Smooth muscle cell (in vitro differentiated cells): ENCODE data around the gene PARD6G. TPM values are rescaled to one million over a fixed set of nuclear protein-coding genes. Genes with fewer than 3 reads are reported as not detected.
A peak's percentile ranks its signal among the peaks of the same experiment; 100 is the strongest.
"Not testable (repeated sequence)": the region's sequence is repeated elsewhere in the genome, so short reads cannot be mapped to it uniquely, and the experiment has no call there.

Experiments
- DNase-seq: peaks from one replicate; lab custom pipeline; 2025; ENCODE audit not compliant: unreplicated experiment; lab: John Stamatoyannopoulos, UW
- H2AFZ ChIP-seq: fragments of 200-600 bp; sonication (generic); 2 replicates; pipeline ENCODE4 v1.6.0; 2016; ENCODE audit warnings: antibody characterized with exemption, low read depth, mild to moderate bottlenecking
- H3F3A ChIP-seq: fragments of 200-600 bp; sonication (generic); 2 replicates; pipeline ENCODE4 v1.6.0; 2017; ENCODE audit warnings: antibody characterized with exemption, low read depth
- H3K27ac ChIP-seq: fragments of 200-600 bp; sonication (generic); 2 replicates; pipeline ENCODE4 v1.5.1; 2016; ENCODE audit warnings: low read depth, mild to moderate bottlenecking
- H3K27me3 ChIP-seq: fragments of 200-600 bp; sonication (generic); 2 replicates; pipeline ENCODE4 v1.6.1; 2016; ENCODE audit warnings: low read depth, mild to moderate bottlenecking
- H3K36me3 ChIP-seq: fragments of 200-600 bp; sonication (generic); 2 replicates; pipeline ENCODE4 v1.5.1; 2016; ENCODE audit warnings: low read depth
- H3K4me1 ChIP-seq: fragments of 200-600 bp; sonication (generic); 2 replicates; pipeline ENCODE4 v1.5.1; 2016; ENCODE audit warnings: low read depth
- H3K4me2 ChIP-seq: fragments of 200-600 bp; sonication (generic); 2 replicates; pipeline ENCODE4 v1.6.0; 2016; ENCODE audit warnings: mild to moderate bottlenecking
- H3K4me3 ChIP-seq: fragments of 200-600 bp; sonication (generic); 2 replicates; pipeline ENCODE4 v1.5.1; 2016; ENCODE audit warnings: mild to moderate bottlenecking
- H3K79me2 ChIP-seq: fragments of 200-600 bp; sonication (generic); 2 replicates; pipeline ENCODE4 v1.6.0; 2016; ENCODE audit warnings: low read depth, mild to moderate bottlenecking
- H3K9ac ChIP-seq: fragments of 200-600 bp; sonication (generic); 2 replicates; pipeline ENCODE4 v1.6.0; 2016; ENCODE audit warnings: low read depth
- H3K9me3 ChIP-seq: fragments of 200-600 bp; sonication (generic); replicated peaks from 2 replicates; pipeline ENCODE4 v1.5.1; 2016; ENCODE audit warnings: low read depth
- H4K20me1 ChIP-seq: fragments of 200-600 bp; sonication (generic); 2 replicates; pipeline ENCODE4 v1.6.0; 2016; ENCODE audit warnings: low read depth
- WGBS: methylation state at CpG from one replicate; pipeline ENCODE4 v1.1.7; 2016; ENCODE audit warnings: low lambda C conversion rate; 5-methylcytosine and 5-hydroxymethylcytosine counted together
- polyA plus RNA-seq: library from polyadenylated mRNA; unstranded; fragments of >200 nt; fragmentation: Nextera tagmentation; extraction: Ambion mirVana; gene quantifications from 2 replicates; pipeline ENCODE4 v1.2.1, GENCODE V29; 2016
- total RNA-seq: library from RNA; depleted of rRNA; stranded (reverse); fragments of >200 nt; gene quantifications from 2 replicates; pipeline ENCODE4 v1.2.3, GENCODE V29; 2014
- TF ChIP-seq, protein P1 (sequence below): fragments of 200-600 bp; sonication (generic); IDR thresholded peaks from 2 replicates; pipeline ENCODE4 v1.5.1; 2017; ENCODE audit warnings: borderline replicate concordance, mild to moderate bottlenecking, antibody characterized with exemption; ENCODE audit not compliant: insufficient read depth, poor library complexity, severe bottlenecking

PARD6G gene, protein sequence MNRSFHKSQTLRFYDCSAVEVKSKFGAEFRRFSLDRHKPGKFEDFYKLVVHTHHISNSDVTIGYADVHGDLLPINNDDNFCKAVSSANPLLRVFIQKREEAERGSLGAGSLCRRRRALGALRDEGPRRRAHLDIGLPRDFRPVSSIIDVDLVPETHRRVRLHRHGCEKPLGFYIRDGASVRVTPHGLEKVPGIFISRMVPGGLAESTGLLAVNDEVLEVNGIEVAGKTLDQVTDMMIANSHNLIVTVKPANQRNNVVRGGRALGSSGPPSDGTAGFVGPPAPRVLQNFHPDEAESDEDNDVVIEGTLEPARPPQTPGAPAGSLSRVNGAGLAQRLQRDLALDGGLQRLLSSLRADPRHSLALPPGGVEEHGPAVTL
- total RNA-seq (19.3 and 19.8 TPM in 2 replicates), polyA plus RNA-seq (15.7 and 19.9 TPM in 2 replicates)

DNA sequence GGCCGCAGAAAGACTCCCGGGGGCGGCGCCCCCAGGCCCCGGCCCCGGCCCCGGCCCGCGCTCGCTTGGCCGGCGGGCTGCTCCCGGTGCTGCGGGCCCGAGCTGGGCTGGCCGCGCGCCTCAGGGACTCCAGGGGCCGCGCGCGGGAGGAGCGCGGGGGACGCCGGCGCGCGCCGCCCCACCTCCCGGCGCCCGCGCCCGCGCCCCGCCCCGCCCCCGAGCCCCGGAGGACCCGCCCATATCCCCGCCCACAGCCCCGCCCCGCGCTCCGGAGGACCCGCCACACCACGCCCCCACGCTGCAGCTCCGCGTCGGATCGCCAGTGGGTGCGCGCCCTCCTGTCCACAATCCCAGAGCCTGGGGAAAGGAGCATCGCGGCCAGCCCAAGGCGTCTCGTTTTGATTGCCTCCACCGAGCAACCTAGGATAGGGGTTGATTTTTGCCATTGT is at the start of gene PARD6G:
Gene PARD6G (minus strand): TSS at position 122 of the 449 bp plus-strand sequence. CDS start 166 bp downstream, outside the sequence.
- Histone ChIP-seq H3K27me3 (no peaks in the 10 kb centered on the region), H3K9me3 (no peaks in the 10 kb centered on the region), H3K79me2 (peaks cover 30% of the 10 kb centered on the region), H2AFZ (peak within 1 kb of the TSS; percentile 95), H3K4me1 (no peaks in the 10 kb centered on the region), H3K36me3 (no peaks in the 10 kb centered on the region), H3F3A (peaks cover 3% of the 10 kb centered on the region), H4K20me1 (peaks cover 31% of the 10 kb centered on the region), H3K4me2 (peak within 1 kb of the TSS; percentile 96), H3K9ac (peak within 1 kb of the TSS; percentile 85), H3K4me3 (peak within 1 kb of the TSS; percentile 99), H3K27ac (no peak within 1 kb of the TSS)
- WGBS: 2% methylated on average over 22 of the region's 60 CpGs
- TF ChIP-seq, protein P1, sequence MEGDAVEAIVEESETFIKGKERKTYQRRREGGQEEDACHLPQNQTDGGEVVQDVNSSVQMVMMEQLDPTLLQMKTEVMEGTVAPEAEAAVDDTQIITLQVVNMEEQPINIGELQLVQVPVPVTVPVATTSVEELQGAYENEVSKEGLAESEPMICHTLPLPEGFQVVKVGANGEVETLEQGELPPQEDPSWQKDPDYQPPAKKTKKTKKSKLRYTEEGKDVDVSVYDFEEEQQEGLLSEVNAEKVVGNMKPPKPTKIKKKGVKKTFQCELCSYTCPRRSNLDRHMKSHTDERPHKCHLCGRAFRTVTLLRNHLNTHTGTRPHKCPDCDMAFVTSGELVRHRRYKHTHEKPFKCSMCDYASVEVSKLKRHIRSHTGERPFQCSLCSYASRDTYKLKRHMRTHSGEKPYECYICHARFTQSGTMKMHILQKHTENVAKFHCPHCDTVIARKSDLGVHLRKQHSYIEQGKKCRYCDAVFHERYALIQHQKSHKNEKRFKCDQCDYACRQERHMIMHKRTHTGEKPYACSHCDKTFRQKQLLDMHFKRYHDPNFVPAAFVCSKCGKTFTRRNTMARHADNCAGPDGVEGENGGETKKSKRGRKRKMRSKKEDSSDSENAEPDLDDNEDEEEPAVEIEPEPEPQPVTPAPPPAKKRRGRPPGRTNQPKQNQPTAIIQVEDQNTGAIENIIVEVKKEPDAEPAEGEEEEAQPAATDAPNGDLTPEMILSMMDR: no peak
- DNase-seq: peak; percentile 77

DNA sequence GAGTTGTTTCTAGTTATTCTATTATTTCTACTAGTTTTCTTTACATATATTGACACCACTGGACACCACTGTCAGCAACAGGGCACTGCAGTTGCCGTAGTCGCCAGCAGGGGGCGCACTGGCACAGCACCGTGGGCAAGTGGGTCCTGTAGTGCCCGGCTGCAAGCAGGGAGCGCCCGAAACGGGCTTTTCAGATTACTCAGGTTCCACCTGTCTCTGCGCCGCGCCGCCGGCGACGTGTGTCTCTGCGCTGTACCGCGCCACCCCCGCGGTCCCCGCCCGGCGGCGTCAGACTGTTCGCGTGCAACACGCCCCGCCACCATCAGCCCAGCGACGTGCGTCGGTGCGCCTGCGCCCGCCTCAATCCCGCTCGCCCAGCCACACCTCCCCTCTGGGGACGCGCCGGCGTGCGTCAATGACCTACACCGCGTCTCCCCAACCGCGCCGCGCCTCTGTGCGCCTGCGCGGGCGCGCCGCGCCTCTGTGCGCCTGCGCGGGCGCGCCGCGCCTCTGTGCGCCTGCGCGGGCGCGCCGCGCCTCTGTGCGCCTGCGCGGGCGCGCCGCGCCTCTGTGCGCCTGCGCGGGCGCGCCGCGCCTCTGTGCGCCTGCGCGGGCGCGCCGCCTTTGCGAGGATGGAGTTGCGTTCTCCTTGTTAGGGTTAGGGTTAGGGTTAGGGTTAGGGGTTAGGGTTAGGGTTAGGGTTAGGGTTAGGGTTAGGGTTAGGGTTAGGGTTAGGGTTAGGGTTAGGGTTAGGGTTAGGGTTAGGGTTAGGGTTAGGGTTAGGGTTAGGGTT is 15.1 kb upstream of the PARD6G start:
- H3K79me2 ChIP-seq, H4K20me1 ChIP-seq, H3K9ac ChIP-seq, H3K36me3 ChIP-seq, H3K9me3 ChIP-seq, DNase-seq, H3K27me3 ChIP-seq, H2AFZ ChIP-seq, H3F3A ChIP-seq, H3K4me1 ChIP-seq: not testable (repeated sequence)
- WGBS: 53% methylated on average over 90 of the region's 91 CpGs
- TF ChIP-seq, protein P1: peak; percentile 97
- Histone ChIP-seq H3K4me3 (peak overlapping the region; percentile 48), H3K27ac (peak overlapping the region; percentile 67), H3K4me2 (peak overlapping the region; percentile 80)

DNA sequence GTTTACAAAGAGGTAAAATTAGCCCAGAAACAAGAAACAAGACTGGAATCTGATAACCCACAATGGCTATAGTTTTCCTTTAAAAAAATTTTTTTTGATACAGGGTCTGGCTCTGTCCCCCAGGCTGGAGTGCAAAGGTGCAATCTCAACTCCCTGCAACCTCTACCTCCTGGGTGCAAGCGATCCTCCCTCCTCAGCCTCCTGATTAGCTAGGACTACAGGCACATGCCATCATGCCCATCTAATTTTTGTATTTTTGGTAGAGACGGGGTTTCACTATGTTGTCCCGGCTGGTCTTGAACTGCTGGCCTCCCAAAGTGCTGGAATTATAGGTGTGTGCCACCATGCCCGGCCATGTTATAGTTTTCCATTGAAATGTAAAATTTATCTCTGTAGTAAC is 12.3 kb upstream of the PARD6G start:
- H3F3A ChIP-seq: no peaks in the 10 kb centered on the region
- WGBS: 91% methylated on average over 4 of the region's 4 CpGs
- peak overlapping the region; percentile 67 for H3K27ac ChIP-seq
- H3K27me3 ChIP-seq: no peaks in the 10 kb centered on the region
- H3K79me2 ChIP-seq: no peaks in the 10 kb centered on the region
- no peak overlapping the region for H3K9ac ChIP-seq
- H3K4me2 ChIP-seq: no peak overlapping the region
- no peaks in the 10 kb centered on the region for H4K20me1 ChIP-seq
- no peak overlapping the region for H2AFZ ChIP-seq
- no peak overlapping the region for H3K4me3 ChIP-seq
- no peaks in the 10 kb centered on the region for H3K9me3 ChIP-seq
- TF ChIP-seq, protein P1: no peak
- H3K4me1 ChIP-seq: peaks cover 5% of the 10 kb centered on the region
- H3K36me3 ChIP-seq: no peaks in the 10 kb centered on the region
- DNase-seq: no peak
